Ectodermal cell (in vitro differentiated cells): Measurements from ENCODE around the gene RUBCN.
A peak's percentile ranks its signal among the peaks of the same experiment; 100 is the strongest.
"Not testable (repeated sequence)": the region's sequence is repeated elsewhere in the genome, so short reads cannot be mapped to it uniquely, and the experiment has no call there.

Experiments
- H3K27ac ChIP-seq: 2 replicates; pipeline ENCODE4 v1.7.0; 2013; ENCODE audit warnings: mild to moderate bottlenecking, low read depth, low read length; ENCODE audit not compliant: insufficient read depth, poor library complexity, severe bottlenecking
- H3K27me3 ChIP-seq: 2 replicates; pipeline ENCODE4 v1.7.0; 2013; ENCODE audit warnings: mild to moderate bottlenecking, low read length; ENCODE audit not compliant: insufficient read depth, control insufficient read depth, poor library complexity, severe bottlenecking
- H3K36me3 ChIP-seq: one replicate; pipeline ENCODE4 v1.7.0; 2013; ENCODE audit warnings: low read length; ENCODE audit not compliant: control insufficient read depth, insufficient read depth
- H3K4me1 ChIP-seq: one replicate; pipeline ENCODE4 v1.7.0; 2013; ENCODE audit warnings: low read length; ENCODE audit not compliant: control insufficient read depth, insufficient read depth
- H3K4me3 ChIP-seq: 2 replicates; pipeline ENCODE4 v1.7.0; 2013; ENCODE audit warnings: low read depth, low read length, control low read depth; ENCODE audit not compliant: insufficient read depth
- H3K9me3 ChIP-seq: 2 replicates; pipeline ENCODE4 v1.7.0; 2013; ENCODE audit warnings: mild to moderate bottlenecking, low read length, moderate library complexity; ENCODE audit not compliant: control insufficient read depth
- WGBS, 2 experiments: methylation state at CpG; one replicate each; pipeline ENCODE4 v1.1.7; 2013; ENCODE audit warnings: missing lambda C conversion rate in 2 of 2; 5-methylcytosine and 5-hydroxymethylcytosine counted together

The RUBCN gene

GRCh38 chr3:197737319-197737649 is 580 bp upstream of the RUBCN start:
- WGBS, 2 experiments = 1% methylated on average over 6 of the region's 6 CpGs
- Histone ChIP-seq H3K4me3 (peak overlapping the region; percentile 83), H3K27ac (peak overlapping the region; percentile 70), H3K27me3 (no peaks in the 10 kb centered on the region), H3K9me3 (no peaks in the 10 kb centered on the region), H3K4me1 (peaks cover 2% of the 10 kb centered on the region), H3K36me3 (no peaks in the 10 kb centered on the region)

- H3K4me3 ChIP-seq = peak overlapping the region; percentile 83
- no peaks in the 10 kb centered on the region for H3K27me3 ChIP-seq
- WGBS, 2 experiments = 3 to 4% methylated on average over 17 of the region's 17 CpGs
- H3K9me3 ChIP-seq = no peaks in the 10 kb centered on the region
- no peak overlapping the region for H3K27ac ChIP-seq
- no peaks in the 10 kb centered on the region for H3K36me3 ChIP-seq
- H3K4me1 ChIP-seq = peaks cover 2% of the 10 kb centered on the region
These were observed 654 bp downstream of the RUBCN start for GRCh38 chr3:197736010-197736490.

- WGBS, 2 experiments = 94 to 95% methylated on average over 7 of the region's 7 CpGs
- peaks cover 2% of the 10 kb centered on the region for H3K4me1 ChIP-seq
- no peak overlapping the region for H3K4me3 ChIP-seq
- no peaks in the 10 kb centered on the region for H3K27me3 ChIP-seq
- H3K36me3 ChIP-seq = no peaks in the 10 kb centered on the region
- H3K27ac ChIP-seq = no peak overlapping the region
- H3K9me3 ChIP-seq = no peaks in the 10 kb centered on the region
These were observed 1.9 kb downstream of the RUBCN start for GRCh38 chr3:197734667-197735318.

- Histone ChIP-seq H3K27ac (no peak overlapping the region), H3K9me3 (no peaks in the 10 kb centered on the region), H3K36me3 (no peaks in the 10 kb centered on the region), H3K4me1 (peaks cover 2% of the 10 kb centered on the region), H3K4me3 (no peak overlapping the region), H3K27me3 (no peaks in the 10 kb centered on the region)
- WGBS, 2 experiments = 95 to 96% methylated on average over 4 of the region's 4 CpGs
These were observed 3.7 kb downstream of the RUBCN start for GRCh38 chr3:197733042-197733441.

GRCh38 chr3:197731483-197731882 is 5.2 kb downstream of the RUBCN start:
- 92 to 96% methylated on average over 10 to 24 of the region's 27 CpGs for WGBS, 2 experiments
- H3K36me3 ChIP-seq, H3K27me3 ChIP-seq, H3K4me1 ChIP-seq, H3K27ac ChIP-seq, H3K4me3 ChIP-seq, H3K9me3 ChIP-seq: not testable (repeated sequence)

GRCh38 chr3:197730770-197731169 is 5.9 kb downstream of the RUBCN start:
- not testable (repeated sequence) for H3K4me3 ChIP-seq, H3K27me3 ChIP-seq, H3K27ac ChIP-seq, H3K4me1 ChIP-seq, H3K9me3 ChIP-seq, H3K36me3 ChIP-seq
- WGBS, 2 experiments = no CpG with 5 or more reads among the region's 5 CpGs

- 81 to 100% methylated on average over 2 of the region's 2 CpGs for WGBS, 2 experiments
- H3K4me3 ChIP-seq = no peak overlapping the region
These were observed 6.5 kb downstream of the RUBCN start for GRCh38 chr3:197730200-197730599.

GRCh38 chr3:197728487-197728886 is 8.2 kb downstream of the RUBCN start:
- Histone ChIP-seq H3K9me3 (no peaks in the 10 kb centered on the region), H3K27me3 (no peaks in the 10 kb centered on the region), H3K4me3 (no peak overlapping the region), H3K4me1 (no peaks in the 10 kb centered on the region), H3K27ac (no peak overlapping the region), H3K36me3 (no peaks in the 10 kb centered on the region)
- WGBS, 2 experiments = 92 to 96% methylated on average over 8 of the region's 8 CpGs

More at GRCh38 chr3:197730200-197730599, 6.5 kb downstream of the RUBCN start:
- Histone ChIP-seq H3K27ac (no peak overlapping the region), H3K4me1 (no peaks in the 10 kb centered on the region), H3K9me3 (no peaks in the 10 kb centered on the region), H3K36me3 (no peaks in the 10 kb centered on the region), H3K27me3 (no peaks in the 10 kb centered on the region)

- 90 to 91% methylated on average over 3 of the region's 3 CpGs for WGBS, 2 experiments
- H3K4me1 ChIP-seq, H3K4me3 ChIP-seq, H3K27ac ChIP-seq, H3K36me3 ChIP-seq, H3K9me3 ChIP-seq, H3K27me3 ChIP-seq: not testable (repeated sequence)
These were observed 8.8 kb downstream of the RUBCN start for GRCh38 chr3:197727878-197728277.

GRCh38 chr3:197722734-197723133 is 14.0 kb downstream of the RUBCN start:
- no peaks in the 10 kb centered on the region for H3K36me3 ChIP-seq
- WGBS, 2 experiments = 92% methylated on average over 2 of the region's 2 CpGs; no CpG with 5 or more reads in 1 of the 2 experiments
- no peak overlapping the region for H3K27ac ChIP-seq
- H3K9me3 ChIP-seq = no peaks in the 10 kb centered on the region
- no peaks in the 10 kb centered on the region for H3K4me1 ChIP-seq
- no peak overlapping the region for H3K4me3 ChIP-seq
- no peaks in the 10 kb centered on the region for H3K27me3 ChIP-seq

- no peaks in the 10 kb centered on the region for H3K27me3 ChIP-seq
These were observed 16.0 kb downstream of the RUBCN start for GRCh38 chr3:197720694-197721093.

More at GRCh38 chr3:197720694-197721093, 16.0 kb downstream of the RUBCN start:
- H3K4me3 ChIP-seq = no peak overlapping the region
- H3K27ac ChIP-seq = no peak overlapping the region
- 96 to 97% methylated on average over 10 of the region's 10 CpGs for WGBS, 2 experiments
- no peaks in the 10 kb centered on the region for H3K36me3 ChIP-seq
- no peaks in the 10 kb centered on the region for H3K9me3 ChIP-seq
- no peaks in the 10 kb centered on the region for H3K4me1 ChIP-seq
